HEK293 (cell line): ENCODE results near the gene SLC66A1.

Source experiments
- CTCF ChIA-PET: fragments of 350-600 bp; formaldehyde crosslinking; extraction: SDS; loops from one replicate; lab custom pipeline; 2021; ENCODE audit warnings: antibody characterized with exemption; lab: Yijun Ruan, JAX
- POLR2A ChIA-PET: fragments of 300-600 bp; formaldehyde crosslinking; extraction: SDS; loops from one replicate; lab custom pipeline; 2020; ENCODE audit warnings: antibody characterized with exemption, inconsistent platforms; lab: Yijun Ruan, JAX
- H3K27ac ChIP-seq: fragments of 200-500 bp; sonication (Bioruptor generic); 2 replicates; pipeline ENCODE4 v1.5.1; 2014; ENCODE audit warnings: low read depth, low read length, control low read depth, inconsistent platforms; ENCODE audit errors: extremely low read depth
- H3K36me3 ChIP-seq, 2 experiments: fragments of 200-500 bp in 1 of 2; sonication (Bioruptor generic) in 1 of 2; 1 replicate in 1 of 2; 2 replicates in 1 of 2; pipeline ENCODE4 v1.5.1; 2014 to 2017; ENCODE audit warnings: inconsistent platforms in 2 of 2, low read length in 2 of 2; ENCODE audit not compliant: control insufficient read depth in 2 of 2, insufficient read depth in 1 of 2
- H3K4me1 ChIP-seq: fragments of 200-500 bp; sonication (Bioruptor generic); 2 replicates; pipeline ENCODE4 v1.5.1; 2014; ENCODE audit warnings: mild to moderate bottlenecking, low read length, inconsistent platforms; ENCODE audit not compliant: control insufficient read depth, insufficient read depth
- H3K4me3 ChIP-seq: 2 replicates; pipeline ENCODE4 v1.5.1; 2011; ENCODE audit warnings: low read depth, mild to moderate bottlenecking, control low read depth, low read length, moderate library complexity
- H3K9me3 ChIP-seq: fragments of 200-500 bp; sonication (Bioruptor generic); 2 replicates; pipeline ENCODE4 v1.5.1; 2014; ENCODE audit warnings: low read depth, low read length, inconsistent platforms; ENCODE audit not compliant: control insufficient read depth, insufficient read depth
- BCL11A ChIP-seq: fragments of 450-650 bp; formaldehyde crosslinking; IDR thresholded peaks from 2 replicates; pipeline ENCODE4 v1.5.1; 2016; ENCODE audit warnings: low read depth, missing biosample characterization, missing genetic modification characterization
- BCL6B ChIP-seq: fragments of 450-650 bp; formaldehyde crosslinking; IDR thresholded peaks from 2 replicates; pipeline ENCODE4 v1.5.1; 2017; ENCODE audit warnings: missing biosample characterization, missing genetic modification characterization
- EGR2 ChIP-seq: fragments of 450-650 bp; formaldehyde crosslinking; IDR thresholded peaks from 2 replicates; pipeline ENCODE4 v1.5.1; 2016; ENCODE audit warnings: low read depth, missing biosample characterization, missing genetic modification characterization
- GFI1B ChIP-seq: fragments of 450-650 bp; formaldehyde crosslinking; IDR thresholded peaks from 2 replicates; pipeline ENCODE4 v1.5.1; 2016; ENCODE audit warnings: missing biosample characterization, missing genetic modification characterization
- HIC1 ChIP-seq: fragments of 450-650 bp; formaldehyde crosslinking; IDR thresholded peaks from 2 replicates; pipeline ENCODE4 v1.5.1; 2016; ENCODE audit warnings: missing biosample characterization, missing genetic modification characterization
- SP7 ChIP-seq: fragments of 450-650 bp; formaldehyde crosslinking; IDR thresholded peaks from 2 replicates; pipeline ENCODE4 v1.5.1; 2016; ENCODE audit warnings: missing biosample characterization, missing genetic modification characterization
- ZBTB44 ChIP-seq: fragments of 450-650 bp; IDR thresholded peaks from 2 replicates; pipeline ENCODE4 v1.5.1; 2018; ENCODE audit warnings: missing biosample characterization, mild to moderate bottlenecking, missing genetic modification characterization
- ZNF157 ChIP-seq: fragments of 450-650 bp; formaldehyde crosslinking; IDR thresholded peaks from 2 replicates; pipeline ENCODE4 v1.5.1; 2016; ENCODE audit warnings: missing biosample characterization, missing genetic modification characterization
- ZNF23 ChIP-seq: fragments of 450-650 bp; formaldehyde crosslinking; IDR thresholded peaks from 2 replicates; pipeline ENCODE4 v1.5.1; 2016; ENCODE audit warnings: missing biosample characterization, missing genetic modification characterization, borderline replicate concordance
- ZNF324 ChIP-seq: fragments of 450-650 bp; formaldehyde crosslinking; IDR thresholded peaks from 2 replicates; pipeline ENCODE4 v1.5.1; 2016; ENCODE audit warnings: missing biosample characterization, missing genetic modification characterization
- ZNF362 ChIP-seq: fragments of 450-650 bp; formaldehyde crosslinking; IDR thresholded peaks from 2 replicates; pipeline ENCODE4 v1.5.1; 2016; ENCODE audit warnings: missing biosample characterization, missing genetic modification characterization
- ZNF404 ChIP-seq: fragments of 450-650 bp; formaldehyde crosslinking; IDR thresholded peaks from 2 replicates; pipeline ENCODE4 v1.5.1; 2017; ENCODE audit warnings: missing biosample characterization, missing genetic modification characterization
- ZNF510 ChIP-seq: fragments of 450-650 bp; formaldehyde crosslinking; IDR thresholded peaks from 2 replicates; pipeline ENCODE4 v1.5.1; 2018; ENCODE audit warnings: mild to moderate bottlenecking, missing genetic modification characterization, missing biosample characterization; ENCODE audit not compliant: insufficient replicate concordance
- ZNF529 ChIP-seq: fragments of 450-650 bp; formaldehyde crosslinking; IDR thresholded peaks from 2 replicates; pipeline ENCODE4 v1.5.1; 2017; ENCODE audit warnings: missing genetic modification characterization, missing biosample characterization; ENCODE audit not compliant: insufficient replicate concordance
- ZNF548 ChIP-seq: fragments of 450-650 bp; formaldehyde crosslinking; IDR thresholded peaks from 2 replicates; pipeline ENCODE4 v1.5.1; 2016; ENCODE audit warnings: missing biosample characterization, missing genetic modification characterization
- ZNF558 ChIP-seq: fragments of 450-650 bp; formaldehyde crosslinking; IDR thresholded peaks from 2 replicates; pipeline ENCODE4 v1.5.1; 2016; ENCODE audit warnings: missing biosample characterization, missing genetic modification characterization
- ZNF580 ChIP-seq: fragments of 450-650 bp; formaldehyde crosslinking; IDR thresholded peaks from 2 replicates; pipeline ENCODE4 v1.5.1; 2016; ENCODE audit warnings: missing biosample characterization, missing genetic modification characterization
- ZNF610 ChIP-seq: fragments of 450-650 bp; formaldehyde crosslinking; IDR thresholded peaks from 2 replicates; pipeline ENCODE4 v1.5.1; 2016; ENCODE audit warnings: missing biosample characterization, missing genetic modification characterization, borderline replicate concordance
- ZNF621 ChIP-seq: fragments of 450-650 bp; formaldehyde crosslinking; IDR thresholded peaks from 2 replicates; pipeline ENCODE4 v1.5.1; 2017; ENCODE audit warnings: missing biosample characterization, missing genetic modification characterization
- ZNF626 ChIP-seq: fragments of 450-650 bp; sonication (Bioruptor Pico); formaldehyde crosslinking; IDR thresholded peaks from 2 replicates; pipeline ENCODE4 v1.5.1; 2018; ENCODE audit warnings: missing biosample characterization, missing genetic modification characterization, inconsistent platforms
- ZNF664 ChIP-seq: fragments of 450-650 bp; formaldehyde crosslinking; IDR thresholded peaks from 2 replicates; pipeline ENCODE4 v1.5.1; 2016; ENCODE audit warnings: missing biosample characterization, missing genetic modification characterization
- ZNF76 ChIP-seq: fragments of 450-650 bp; formaldehyde crosslinking; IDR thresholded peaks from 2 replicates; pipeline ENCODE4; 2016; ENCODE audit warnings: low read depth, missing biosample characterization, missing genetic modification characterization, borderline replicate concordance
- ZNF768 ChIP-seq: fragments of 450-650 bp; formaldehyde crosslinking; IDR thresholded peaks from 2 replicates; pipeline ENCODE4 v1.5.1; 2018; ENCODE audit warnings: missing biosample characterization, mild to moderate bottlenecking, missing genetic modification characterization
- ZNF777 ChIP-seq: fragments of 450-650 bp; formaldehyde crosslinking; IDR thresholded peaks from 2 replicates; pipeline ENCODE4 v1.5.1; 2017; ENCODE audit warnings: missing biosample characterization, missing genetic modification characterization, borderline replicate concordance
- ZNF843 ChIP-seq: fragments of 450-650 bp; formaldehyde crosslinking; IDR thresholded peaks from 2 replicates; pipeline ENCODE4 v1.5.1; 2016; ENCODE audit warnings: missing biosample characterization, missing genetic modification characterization
- ZSCAN23 ChIP-seq: fragments of 450-650 bp; formaldehyde crosslinking; IDR thresholded peaks from 2 replicates; pipeline ENCODE4 v1.5.1; 2016; ENCODE audit warnings: missing biosample characterization, missing genetic modification characterization

Gene SLC66A1

GRCh38 chr1:19357299-19357986, 45.3 kb downstream of the SLC66A1 start (continued):
- TF ChIP-seq ZBTB44 (tag by site-specific recombination) (no peak), ZNF626 (tag by site-specific recombination) (no peak), ZNF548 (tag by site-specific recombination) (no peak), ZNF610 (tag by site-specific recombination) (no peak), ZNF529 (tag by site-specific recombination) (no peak), ZNF157 (tag by site-specific recombination) (no peak), ZNF580 (tag by site-specific recombination) (no peak), ZNF558 (tag by site-specific recombination) (no peak), ZNF324 (tag by site-specific recombination) (no peak)

GRCh38 chr1:19358710-19359109, 46.6 kb downstream of the SLC66A1 start:
- no peaks in the 10 kb centered on the region for H3K9me3 ChIP-seq
- ChIA-PET CTCF (interaction anchor here (0.5 kb wide), 1 partner anchor 453 kb away, joined by 3 read pairs; no protein-coding TSS in a partner anchor), POLR2A (no interaction called here)
- H3K4me1 ChIP-seq = no peaks in the 10 kb centered on the region
- peaks cover 0 to 45% of the 10 kb centered on the region in 2 experiments; a peak in 2 of 3 replicates for H3K36me3 ChIP-seq
- no peak overlapping the region for H3K27ac ChIP-seq
- H3K4me3 ChIP-seq = no peak overlapping the region
- no peak for TF ChIP-seq ZNF777 (tag by site-specific recombination)
- no peak for TF ChIP-seq HIC1
- no peak for TF ChIP-seq ZNF404
- TF ChIP-seq BCL6B (tag by site-specific recombination) = no peak
- no peak for TF ChIP-seq ZNF362 (tag by site-specific recombination)
- no peak for TF ChIP-seq ZNF621 (tag by site-specific recombination)
- no peak for TF ChIP-seq ZNF843
- TF ChIP-seq ZNF768 = no peak
- TF ChIP-seq ZSCAN23 = no peak
- no peak for TF ChIP-seq ZNF664 (tag by site-specific recombination)
- TF ChIP-seq ZNF76 (tag by site-specific recombination) = no peak
- no peak for TF ChIP-seq ZNF23 (tag by site-specific recombination)
- TF ChIP-seq BCL11A (tag by site-specific recombination) = no peak
- TF ChIP-seq EGR2 (tag by site-specific recombination) = no peak
- no peak for TF ChIP-seq ZNF529 (tag by site-specific recombination)
- TF ChIP-seq ZNF510 (tag by site-specific recombination) = no peak
- TF ChIP-seq SP7 = no peak
- no peak for TF ChIP-seq GFI1B
